ENCODE results near the gene PRSS53. TPM values are rescaled to one million over a fixed set of nuclear protein-coding genes. Genes with fewer than 3 reads are reported as not detected.

The PRSS53 gene
- total RNA-seq, 4 donors from 2014 or later, result 0.63 to 2.2 (median 1.3) TPM

- no peak for TF ChIP-seq CTCF (IDR thresholded peaks at IDR 0.05)
- DNase-seq (ENCODE audit: low spot score), result no peak
- no peak for ATAC-seq (ENCODE audit: low FRiP score)
Observed at GRCh38 chr16:31080035-31080629, 8.6 kb downstream of the PRSS53 start.

- TF ChIP-seq CTCF (IDR thresholded peaks at IDR 0.05), result no peak
- ATAC-seq (ENCODE audit: low FRiP score) (no peak), DNase-seq (ENCODE audit: low spot score) (no peak)
Observed at GRCh38 chr16:31079342-31079944, 9.3 kb downstream of the PRSS53 start.

- DNase-seq (ENCODE audit: low spot score) (no peak), ATAC-seq (ENCODE audit: low FRiP score) (no peak)
Observed at GRCh38 chr16:31078597-31079341, 10.0 kb downstream of the PRSS53 start.

GRCh38 chr16:31077592-31078396 is 10.9 kb downstream of the PRSS53 start:
- ATAC-seq (ENCODE audit: low FRiP score) (no peak), DNase-seq (ENCODE audit: low spot score) (no peak)
- TF ChIP-seq CTCF (IDR thresholded peaks at IDR 0.05), result no peak

More at GRCh38 chr16:31078597-31079341, 10.0 kb downstream of the PRSS53 start:
- no peak for TF ChIP-seq CTCF (IDR thresholded peaks at IDR 0.05)

GRCh38 chr16:31077024-31077423 is 11.7 kb downstream of the PRSS53 start:
- TF ChIP-seq CTCF (IDR thresholded peaks at IDR 0.05), result no peak

GRCh38 chr16:31076319-31076718 is 12.4 kb downstream of the PRSS53 start:
- TF ChIP-seq CTCF (IDR thresholded peaks at IDR 0.05), result no peak
- DNase-seq (ENCODE audit: low spot score) (no peak), ATAC-seq (ENCODE audit: low FRiP score) (no peak)

More at GRCh38 chr16:31077024-31077423, 11.7 kb downstream of the PRSS53 start:
- no peak for ATAC-seq (ENCODE audit: low FRiP score)
- DNase-seq (ENCODE audit: low spot score), result no peak
